Measurements from ENCODE around the gene FAM20A. TPM values are rescaled to one million over a fixed set of nuclear protein-coding genes. Genes with fewer than 3 reads are reported as not detected.

FAM20A gene
- total and polyA plus RNA-seq, 2 donors (not counting 1 experiment from before 2014, with no cell fraction given), result not detected

GRCh38 chr17:68535922-68536321, 65.2 kb downstream of the FAM20A start:
- no peak overlapping the region for H3K27ac ChIP-seq (ENCODE audit: low read length in 2 of 2)
- no peak overlapping the region for H3K4me3 ChIP-seq (ENCODE audit: control extremely low read depth in 1 of 5, extremely low read depth in 1 of 5, insufficient read depth in 1 of 5, low read depth in 2 of 5, low read length in 4 of 5)
- peaks cover 0 to 15% of the 10 kb centered on the region in 2 donors for H3K4me1 ChIP-seq (ENCODE audit: control insufficient read depth in 2 of 2, insufficient read depth in 2 of 2, low read length in 2 of 2)
- H3K9me3 Mint-ChIP-seq (ENCODE audit: insufficient read depth), result no peaks in the 10 kb centered on the region
- intact Hi-C loops (cut with micrococcal nuclease), result loop anchor here (5.0 kb wide), 1 partner anchor 701 kb away; no protein-coding TSS in a partner anchor
- H3K9me3 ChIP-seq (ENCODE audit: control extremely low read depth in 1 of 3, control insufficient read depth in 2 of 3, insufficient read depth in 1 of 3, low read length in 2 of 3), result no peaks in the 10 kb centered on the region
- no peaks in the 10 kb centered on the region for H3K27me3 ChIP-seq (replicated peaks in 1 of 4; ENCODE audit: control extremely low read depth in 1 of 4, control insufficient read depth in 3 of 4, insufficient read depth in 4 of 4, low read length in 3 of 4)
- no peak overlapping the region for H3K4me3 Mint-ChIP-seq
- POLR2A ChIA-PET, result no interaction called here
- WGBS (ENCODE audit: insufficient coverage), result 100% methylated on average over 3 of the region's 3 CpGs
- no peaks in the 10 kb centered on the region for H3K27me3 Mint-ChIP-seq
- no peaks in the 10 kb centered on the region for H3K79me2 ChIP-seq (ENCODE audit: control insufficient read depth, insufficient read depth, low read length)
- no peak overlapping the region for H3K9ac ChIP-seq (ENCODE audit: low read length)
- no peak overlapping the region for H2AFZ ChIP-seq (ENCODE audit: insufficient read depth, low read depth, low read length, poor library complexity, severe bottlenecking)
- peaks cover 4% of the 10 kb centered on the region for H4K20me1 ChIP-seq (ENCODE audit: control insufficient read depth, insufficient read depth, low read length, poor library complexity, severe bottlenecking)
- peaks cover 5 to 52% of the 10 kb centered on the region in 2 experiments for H3K36me3 ChIP-seq (replicated peaks in 1 of 2; ENCODE audit: control extremely low read depth in 1 of 2, control insufficient read depth in 1 of 2, extremely low read depth in 1 of 2, insufficient read depth in 2 of 2, low read length in 1 of 2)
- H3K27ac Mint-ChIP-seq, result peak overlapping the region; percentile 37
- TF ChIP-seq EZH2 (IDR thresholded peaks at IDR 0.05; ENCODE audit: borderline replicate concordance, insufficient read depth, low read depth, low read length, poor library complexity, severe bottlenecking) (no peak), CTCF (IDR thresholded peaks at IDR 0.05) (no peak)
- ATAC-seq (ENCODE audit: low read depth), result no peak
- no peak overlapping the region for H3K4me2 ChIP-seq (replicated peaks; ENCODE audit: low read depth, low read length, poor library complexity, severe bottlenecking)
- CTCF ChIA-PET, result interaction anchor here (0.5 kb wide), 1 partner anchor 71 kb away, joined by 3 read pairs; no protein-coding TSS in a partner anchor
- DNase-seq, result no peak
- peaks cover 16% of the 10 kb centered on the region for H3K4me1 Mint-ChIP-seq

- Histone ChIP-seq H4K20me1 (ENCODE audit: control insufficient read depth, insufficient read depth, low read length, poor library complexity, severe bottlenecking) (peaks cover 4% of the 10 kb centered on the region), H3K27ac (ENCODE audit: low read length in 2 of 2) (no peak overlapping the region), H3K4me2 (replicated peaks; ENCODE audit: low read depth, low read length, poor library complexity, severe bottlenecking) (no peak overlapping the region), H3K4me3 (ENCODE audit: control extremely low read depth in 1 of 5, extremely low read depth in 1 of 5, insufficient read depth in 1 of 5, low read depth in 2 of 5, low read length in 4 of 5) (no peak overlapping the region), H3K36me3 (replicated peaks in 1 of 2; ENCODE audit: control extremely low read depth in 1 of 2, control insufficient read depth in 1 of 2, extremely low read depth in 1 of 2, insufficient read depth in 2 of 2, low read length in 1 of 2) (peaks cover 12 to 63% of the 10 kb centered on the region in 2 experiments), H3K4me1 (ENCODE audit: control insufficient read depth in 2 of 2, insufficient read depth in 2 of 2, low read length in 2 of 2) (peaks cover 0 to 6% of the 10 kb centered on the region in 2 donors), H3K27me3 (replicated peaks in 1 of 4; ENCODE audit: control extremely low read depth in 1 of 4, control insufficient read depth in 3 of 4, insufficient read depth in 4 of 4, low read length in 3 of 4) (no peaks in the 10 kb centered on the region), H3K9me3 (ENCODE audit: control extremely low read depth in 1 of 3, control insufficient read depth in 2 of 3, insufficient read depth in 1 of 3, low read length in 2 of 3) (no peaks in the 10 kb centered on the region), H3K9ac (ENCODE audit: low read length) (no peak overlapping the region), H2AFZ (ENCODE audit: insufficient read depth, low read depth, low read length, poor library complexity, severe bottlenecking) (no peak overlapping the region), H3K79me2 (ENCODE audit: control insufficient read depth, insufficient read depth, low read length) (no peaks in the 10 kb centered on the region)
- no peaks in the 10 kb centered on the region for H3K27me3 Mint-ChIP-seq
- intact Hi-C loops (cut with micrococcal nuclease), result loop anchor here (5.0 kb wide), 2 partner anchors 703 to 713 kb away; no protein-coding TSS in a partner anchor
- WGBS (ENCODE audit: insufficient coverage), result no CpG with 5 or more reads among the region's 6 CpGs
- TF ChIP-seq CTCF (IDR thresholded peaks at IDR 0.05) (no peak), EZH2 (IDR thresholded peaks at IDR 0.05; ENCODE audit: borderline replicate concordance, insufficient read depth, low read depth, low read length, poor library complexity, severe bottlenecking) (no peak)
- ATAC-seq (ENCODE audit: low read depth) (no peak), DNase-seq (no peak)
- no peak overlapping the region for H3K27ac Mint-ChIP-seq
- H3K9me3 Mint-ChIP-seq (ENCODE audit: insufficient read depth), result no peaks in the 10 kb centered on the region
- peaks cover 7% of the 10 kb centered on the region for H3K4me1 Mint-ChIP-seq
- CTCF ChIA-PET, result interaction anchor here (1.2 kb wide), 1 partner anchor 37 kb away, joined by 4 read pairs; no protein-coding TSS in a partner anchor
- POLR2A ChIA-PET, result no interaction called here
- no peak overlapping the region for H3K4me3 Mint-ChIP-seq
These were observed 66.5 kb downstream of the FAM20A start for GRCh38 chr17:68534695-68535088.

All from B cell (primary cell).